Measurements from ENCODE around the gene PRKCE.

PRKCE gene

GRCh38 chr2:45780541-45781463 is 129.3 kb downstream of the PRKCE start:
- TF ChIP-seq TAF1 (IDR thresholded peaks at IDR 0.05; ENCODE audit: borderline replicate concordance, low read depth, low read length) (no peak), POLR2A (IDR thresholded peaks at IDR 0.05; ENCODE audit: low read depth, low read length) (no peak)
- DNase-seq (ENCODE audit: insufficient read length), result no peak
- no peak for FAIRE-seq

- TF ChIP-seq TAF1 (IDR thresholded peaks at IDR 0.05; ENCODE audit: borderline replicate concordance, low read depth, low read length) (no peak), POLR2A (IDR thresholded peaks at IDR 0.05; ENCODE audit: low read depth, low read length) (no peak), POLR2AphosphoS5 (IDR thresholded peaks at IDR 0.05; ENCODE audit: low read depth, low read length) (no peak)
Measured at GRCh38 chr2:45781464-45781811, 130.0 kb downstream of the PRKCE start.

GRCh38 chr2:45782436-45782835 is 131.0 kb downstream of the PRKCE start:
- DNase-seq (ENCODE audit: insufficient read length) (no peak), FAIRE-seq (no peak)
- no peak for TF ChIP-seq POLR2A (IDR thresholded peaks at IDR 0.05; ENCODE audit: low read depth, low read length)
- no peak for TF ChIP-seq TAF1 (IDR thresholded peaks at IDR 0.05; ENCODE audit: borderline replicate concordance, low read depth, low read length)
- no peak for TF ChIP-seq POLR2AphosphoS5 (IDR thresholded peaks at IDR 0.05; ENCODE audit: low read depth, low read length)

More at GRCh38 chr2:45781464-45781811, 130.0 kb downstream of the PRKCE start:
- no peak for DNase-seq (ENCODE audit: insufficient read length)
- FAIRE-seq, result no peak

GRCh38 chr2:45782986-45783385 is 131.5 kb downstream of the PRKCE start:
- FAIRE-seq (no peak), DNase-seq (ENCODE audit: insufficient read length) (no peak)
- TF ChIP-seq POLR2A (IDR thresholded peaks at IDR 0.05; ENCODE audit: low read depth, low read length) (no peak), POLR2AphosphoS5 (IDR thresholded peaks at IDR 0.05; ENCODE audit: low read depth, low read length) (no peak), TAF1 (IDR thresholded peaks at IDR 0.05; ENCODE audit: borderline replicate concordance, low read depth, low read length) (no peak)

GRCh38 chr2:45786030-45786835 is 134.8 kb downstream of the PRKCE start:
- TF ChIP-seq TAF1 (IDR thresholded peaks at IDR 0.05; ENCODE audit: borderline replicate concordance, low read depth, low read length) (no peak), POLR2A (IDR thresholded peaks at IDR 0.05; ENCODE audit: low read depth, low read length) (no peak), POLR2AphosphoS5 (IDR thresholded peaks at IDR 0.05; ENCODE audit: low read depth, low read length) (no peak)
- DNase-seq (ENCODE audit: insufficient read length) (no peak), FAIRE-seq (no peak)

GRCh38 chr2:45786836-45787357 is 135.4 kb downstream of the PRKCE start:
- FAIRE-seq (no peak), DNase-seq (ENCODE audit: insufficient read length) (no peak)
- TF ChIP-seq POLR2AphosphoS5 (IDR thresholded peaks at IDR 0.05; ENCODE audit: low read depth, low read length) (no peak), TAF1 (IDR thresholded peaks at IDR 0.05; ENCODE audit: borderline replicate concordance, low read depth, low read length) (no peak), POLR2A (IDR thresholded peaks at IDR 0.05; ENCODE audit: low read depth, low read length) (no peak)

GRCh38 chr2:45788401-45788800 is 136.9 kb downstream of the PRKCE start:
- no peak for DNase-seq (ENCODE audit: insufficient read length)
- FAIRE-seq, result no peak
- TF ChIP-seq POLR2A (IDR thresholded peaks at IDR 0.05; ENCODE audit: low read depth, low read length) (no peak), TAF1 (IDR thresholded peaks at IDR 0.05; ENCODE audit: borderline replicate concordance, low read depth, low read length) (no peak), POLR2AphosphoS5 (IDR thresholded peaks at IDR 0.05; ENCODE audit: low read depth, low read length) (no peak)

- no peak for FAIRE-seq
- no peak for DNase-seq (ENCODE audit: insufficient read length)
- TF ChIP-seq POLR2AphosphoS5 (IDR thresholded peaks at IDR 0.05; ENCODE audit: low read depth, low read length) (no peak), TAF1 (IDR thresholded peaks at IDR 0.05; ENCODE audit: borderline replicate concordance, low read depth, low read length) (no peak), POLR2A (IDR thresholded peaks at IDR 0.05; ENCODE audit: low read depth, low read length) (no peak)
Measured at GRCh38 chr2:45789317-45789716, 137.8 kb downstream of the PRKCE start.

GRCh38 chr2:45789961-45790723 is 138.7 kb downstream of the PRKCE start:
- DNase-seq (ENCODE audit: insufficient read length), result no peak
- TF ChIP-seq POLR2A (IDR thresholded peaks at IDR 0.05; ENCODE audit: low read depth, low read length) (no peak), POLR2AphosphoS5 (IDR thresholded peaks at IDR 0.05; ENCODE audit: low read depth, low read length) (no peak), TAF1 (IDR thresholded peaks at IDR 0.05; ENCODE audit: borderline replicate concordance, low read depth, low read length) (no peak)
- no peak for FAIRE-seq

- FAIRE-seq (no peak), DNase-seq (ENCODE audit: insufficient read length) (no peak)
- TF ChIP-seq POLR2A (IDR thresholded peaks at IDR 0.05; ENCODE audit: low read depth, low read length) (no peak), TAF1 (IDR thresholded peaks at IDR 0.05; ENCODE audit: borderline replicate concordance, low read depth, low read length) (no peak), POLR2AphosphoS5 (IDR thresholded peaks at IDR 0.05; ENCODE audit: low read depth, low read length) (no peak)
Measured at GRCh38 chr2:45793305-45793962, 142.0 kb downstream of the PRKCE start.
